Stimulated activated CD4-positive, alpha-beta T cell treated with anti-CD3 and anti-CD28 coated beads, Interleukin-15, amount 100 ng/mL, for 1 hour (primary cell): ENCODE data around the gene CSNK1A1L.

Experiments
- DNase-seq, 2 donors: peaks; one replicate each; pipeline ENCODE4 v3.0.0-alpha.2; 2020; ENCODE audit warnings: low read depth in 1 of 2, low spot score in 1 of 2

CSNK1A1L gene

GRCh38 chr13:37107456-37107855 is 2.0 kb upstream of the CSNK1A1L start:
- DNase-seq = no peak

DNA sequence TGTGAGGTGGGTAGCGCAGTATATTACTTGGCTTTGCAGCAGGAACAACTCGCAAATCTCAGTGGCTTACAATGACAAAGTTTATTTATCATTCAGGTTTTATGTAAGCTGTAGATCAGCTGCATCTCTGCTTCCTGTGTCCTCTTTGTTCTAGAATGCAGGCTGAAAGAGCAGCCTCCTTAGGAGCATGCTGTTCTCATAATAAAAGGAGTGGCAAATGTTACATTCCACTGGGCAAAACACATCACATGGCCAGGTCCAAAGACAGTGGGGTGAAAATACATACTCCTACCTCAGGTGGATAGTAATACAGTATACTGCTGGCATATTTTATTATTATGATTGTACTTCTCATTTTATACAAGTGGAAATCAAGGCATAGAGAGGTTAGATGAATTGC is 1.2 kb upstream of the CSNK1A1L start:
- no peak for DNase-seq

DNA sequence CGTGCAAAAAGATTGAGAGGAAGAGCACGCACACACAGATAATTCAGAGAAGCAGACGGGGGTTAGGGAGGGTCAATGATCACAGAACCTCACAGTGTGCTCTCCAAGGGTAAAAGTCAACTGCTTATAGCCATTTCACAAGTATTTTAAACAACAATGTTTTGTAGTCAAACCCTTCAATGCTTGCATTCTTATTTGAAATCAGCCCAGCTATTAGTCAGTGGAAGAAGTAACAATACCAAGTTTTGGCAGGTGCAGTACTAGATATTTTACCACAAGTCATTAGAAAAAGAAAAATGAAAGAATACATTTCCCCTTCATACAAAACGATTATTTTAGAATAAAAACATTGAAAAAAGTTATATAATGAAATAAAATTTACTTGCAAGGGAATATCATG is 2.6 kb downstream of the CSNK1A1L start:
- no peak for DNase-seq

- no peak for DNase-seq
These were observed 4.3 kb downstream of the CSNK1A1L start for GRCh38 chr13:37101201-37101600.

DNA sequence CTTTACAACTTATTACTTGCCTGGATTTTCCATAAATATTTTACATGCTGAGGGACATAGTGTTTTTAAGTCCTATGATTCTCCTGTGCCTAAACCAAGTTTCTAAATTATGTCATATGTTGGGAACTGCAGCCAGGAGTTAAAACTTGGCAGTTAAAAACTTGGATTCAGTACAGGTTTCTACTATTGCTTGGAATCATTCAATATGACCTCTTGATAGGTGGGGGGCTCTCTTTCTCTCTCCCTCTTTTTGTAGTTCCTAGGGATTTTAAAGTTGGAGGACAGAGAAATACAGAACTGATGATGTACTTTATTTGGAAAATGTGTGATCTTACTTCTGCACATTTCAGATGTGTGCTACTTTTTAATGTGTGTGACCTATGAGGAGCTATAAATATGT is 4.7 kb downstream of the CSNK1A1L start:
- DNase-seq = no peak

GRCh38 chr13:37097076-37097475 is 8.4 kb downstream of the CSNK1A1L start:
- DNase-seq = no peak

GRCh38 chr13:37094840-37095239 is 10.6 kb downstream of the CSNK1A1L start:
- DNase-seq = no peak

GRCh38 chr13:37094099-37094498 is 11.4 kb downstream of the CSNK1A1L start:
- no peak for DNase-seq

DNA sequence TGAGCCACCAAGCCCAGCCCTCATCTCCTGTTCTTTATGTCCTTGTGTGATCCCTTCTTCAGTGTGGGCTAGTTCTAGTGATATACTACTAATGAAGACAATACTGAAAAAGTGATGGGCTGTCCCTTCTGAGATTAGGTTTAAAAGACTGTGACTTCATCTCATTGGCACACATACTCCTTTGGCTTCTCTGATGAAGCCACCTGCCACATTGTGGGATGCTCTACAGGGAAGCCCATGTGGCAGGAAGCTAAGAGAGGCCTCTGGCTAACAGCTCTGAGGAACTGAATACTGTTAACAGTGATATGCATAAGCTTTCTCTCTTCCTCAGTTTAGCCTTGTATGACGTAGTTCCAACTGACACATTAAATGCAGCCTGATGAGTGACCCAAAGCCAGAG is 13.6 kb downstream of the CSNK1A1L start:
- no peak for DNase-seq

DNA sequence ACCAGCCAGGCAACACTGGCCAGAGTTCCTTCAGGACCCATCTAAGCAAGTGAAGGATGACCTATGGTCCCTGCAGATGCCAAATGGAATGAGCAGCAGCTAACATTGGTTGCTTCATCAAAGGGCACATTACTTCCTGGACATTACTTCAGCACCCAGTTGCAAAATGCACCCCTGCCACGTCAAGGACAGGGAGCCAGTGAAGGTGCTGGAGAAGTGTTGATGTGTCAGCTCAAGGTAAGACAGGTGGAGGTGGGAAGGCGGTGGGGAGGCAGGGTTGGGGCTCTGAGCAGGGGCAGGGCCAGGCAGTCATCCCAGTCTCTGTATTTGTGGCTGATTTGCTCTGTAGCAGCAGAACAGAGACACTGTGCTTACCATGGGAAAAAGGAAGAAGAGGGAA is 14.6 kb downstream of the CSNK1A1L start:
- no peak for DNase-seq

GRCh38 chr13:37089495-37089894 is 16.0 kb downstream of the CSNK1A1L start:
- DNase-seq = no peak

DNA sequence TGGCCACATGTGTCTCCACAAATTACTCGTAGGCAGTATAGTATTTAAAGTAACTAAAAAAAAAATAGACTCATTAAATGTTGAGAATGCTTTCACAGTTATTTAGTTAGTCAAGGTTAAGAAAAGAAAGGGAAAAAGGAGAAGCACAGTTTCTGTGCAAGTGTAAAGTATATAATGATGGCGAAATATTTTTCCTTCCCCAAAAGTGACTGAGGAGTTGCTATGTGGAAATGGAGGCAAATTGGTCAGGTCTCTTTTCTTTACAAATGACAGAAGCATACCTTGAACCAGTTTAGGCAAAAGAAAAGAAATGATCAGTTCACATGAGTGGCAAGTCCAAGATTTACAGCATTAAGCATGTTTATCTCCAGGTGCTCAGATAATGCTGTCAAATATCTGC is 18.0 kb downstream of the CSNK1A1L start:
- DNase-seq = no peak

- no peak for DNase-seq
These were observed 19.9 kb downstream of the CSNK1A1L start for GRCh38 chr13:37085606-37086005.

DNA sequence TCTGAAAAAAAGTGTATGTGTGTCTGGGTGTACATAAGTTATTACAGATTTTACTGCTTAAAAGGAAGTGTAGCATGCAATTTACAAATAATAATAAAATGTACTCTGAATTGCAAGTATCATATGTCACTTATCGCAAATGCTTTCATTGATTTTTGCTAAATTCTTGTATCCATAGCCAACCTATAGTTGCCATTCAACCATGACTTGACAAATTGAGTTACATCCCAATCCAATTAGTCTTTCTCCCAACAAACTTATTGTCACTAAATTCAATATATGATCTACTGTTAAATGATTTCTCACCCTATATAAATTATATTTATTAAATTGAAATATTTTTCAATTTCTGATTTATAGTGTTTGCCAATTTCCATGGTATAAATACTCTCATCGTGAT is 28.6 kb downstream of the CSNK1A1L start:
- DNase-seq = no peak

- DNase-seq = no peak
These were observed 30.3 kb downstream of the CSNK1A1L start for GRCh38 chr13:37075164-37075563.

GRCh38 chr13:37074703-37075102 is 30.8 kb downstream of the CSNK1A1L start:
- DNase-seq = no peak

DNA sequence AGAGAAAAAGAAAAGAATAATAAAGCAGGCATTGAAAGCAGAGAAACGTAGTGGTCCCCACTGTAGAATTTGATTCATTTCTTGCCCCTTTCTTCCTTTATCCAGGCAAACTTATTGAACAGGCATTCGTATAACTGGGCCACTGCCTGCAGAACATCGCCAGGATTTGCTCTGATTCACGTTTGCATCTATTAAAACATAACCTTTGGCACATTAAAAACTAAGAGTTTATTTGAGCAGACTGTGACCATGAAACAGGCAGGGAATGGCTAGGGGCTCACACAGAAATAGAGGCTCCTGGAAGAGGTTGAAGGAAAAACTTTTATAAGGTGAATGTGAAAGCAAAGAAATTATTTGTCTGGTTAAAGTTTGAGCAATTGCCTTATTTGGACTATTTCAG is 33.4 kb downstream of the CSNK1A1L start:
- DNase-seq = no peak

- no peak for DNase-seq
These were observed 34.5 kb downstream of the CSNK1A1L start for GRCh38 chr13:37070956-37071355.

GRCh38 chr13:37070145-37070695 is 35.2 kb downstream of the CSNK1A1L start:
- no peak for DNase-seq

DNA sequence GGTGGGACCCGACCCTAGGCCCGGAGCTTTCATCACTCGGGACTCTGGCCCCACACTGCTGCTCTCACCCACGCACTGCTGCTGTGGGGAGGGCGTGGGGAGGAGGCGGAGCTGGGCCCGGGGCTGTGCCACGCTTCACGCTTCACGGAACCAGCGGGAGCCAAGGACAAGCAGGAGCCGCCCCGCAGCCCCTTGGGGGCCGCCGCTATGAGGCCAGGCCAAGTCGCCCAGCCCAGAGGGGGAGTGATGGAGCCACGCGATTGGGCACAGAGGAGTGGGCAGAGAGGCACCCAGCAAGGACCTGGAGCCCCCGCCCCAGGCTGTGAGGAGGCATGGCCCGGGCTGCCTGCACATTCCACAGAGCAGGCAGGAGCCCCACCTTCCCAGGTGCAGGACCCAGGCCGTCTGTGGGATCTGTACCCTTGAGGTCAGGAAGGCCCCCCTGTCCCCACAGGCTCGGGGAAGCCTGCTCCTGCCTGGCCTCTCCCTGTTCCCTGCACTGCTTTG is 35.8 kb downstream of the CSNK1A1L start:
- no peak for DNase-seq

DNA sequence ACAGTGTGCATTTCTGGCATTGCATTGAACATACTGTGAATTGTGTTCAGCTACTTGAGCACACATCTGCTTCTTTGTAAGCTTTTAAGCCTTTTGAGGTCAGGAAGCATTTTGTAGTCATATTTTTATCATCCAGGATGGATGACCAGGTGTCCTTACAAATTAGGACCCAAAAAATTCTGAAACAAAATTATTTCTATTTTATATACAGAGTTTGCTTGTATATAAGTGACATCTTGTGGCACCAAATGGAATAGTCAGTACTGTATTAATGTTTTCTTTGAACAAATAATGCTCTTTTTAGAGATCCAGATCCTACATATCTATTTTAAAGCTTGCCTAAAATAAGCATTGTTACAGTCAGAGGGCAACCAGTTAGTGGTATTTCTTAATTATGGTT is 36.5 kb downstream of the CSNK1A1L start:
- DNase-seq = no peak

DNA sequence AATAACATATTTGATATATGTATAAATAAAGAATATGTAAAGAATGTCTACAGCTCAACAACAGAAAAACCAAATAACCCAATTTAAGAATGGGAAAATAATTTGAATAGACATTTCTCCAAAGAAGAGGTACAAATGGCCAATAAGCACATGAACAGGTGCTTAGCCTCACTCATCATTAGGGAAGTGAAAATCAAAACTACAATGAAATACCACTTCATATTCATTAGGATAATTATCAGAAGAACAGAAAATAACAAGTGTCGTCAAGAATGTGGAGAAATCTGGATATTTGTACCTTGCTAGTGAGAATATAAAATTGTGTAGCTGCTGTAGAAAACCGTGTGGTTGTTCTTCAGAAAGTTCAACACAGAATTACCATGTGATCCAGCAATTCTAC is 37.6 kb downstream of the CSNK1A1L start:
- DNase-seq = no peak

GRCh38 chr13:37065890-37066526 is 39.5 kb downstream of the CSNK1A1L start:
- no peak for DNase-seq
